GDM1 (cell line): ENCODE results near the gene COL27A1.
"Not testable (repeated sequence)": the region's sequence is repeated elsewhere in the genome, so short reads cannot be mapped to it uniquely, and the experiment has no call there.

ENCODE experiments used
- DNase-seq: peaks from one replicate; lab custom pipeline; 2025; lab: John Stamatoyannopoulos, UW

COL27A1 gene

GRCh38 chr9:114324492-114324891 is 169.2 kb downstream of the COL27A1 start:
- no peak for DNase-seq

- not testable (repeated sequence) for DNase-seq
Observed at GRCh38 chr9:114324965-114325364, 169.6 kb downstream of the COL27A1 start.

DNA sequence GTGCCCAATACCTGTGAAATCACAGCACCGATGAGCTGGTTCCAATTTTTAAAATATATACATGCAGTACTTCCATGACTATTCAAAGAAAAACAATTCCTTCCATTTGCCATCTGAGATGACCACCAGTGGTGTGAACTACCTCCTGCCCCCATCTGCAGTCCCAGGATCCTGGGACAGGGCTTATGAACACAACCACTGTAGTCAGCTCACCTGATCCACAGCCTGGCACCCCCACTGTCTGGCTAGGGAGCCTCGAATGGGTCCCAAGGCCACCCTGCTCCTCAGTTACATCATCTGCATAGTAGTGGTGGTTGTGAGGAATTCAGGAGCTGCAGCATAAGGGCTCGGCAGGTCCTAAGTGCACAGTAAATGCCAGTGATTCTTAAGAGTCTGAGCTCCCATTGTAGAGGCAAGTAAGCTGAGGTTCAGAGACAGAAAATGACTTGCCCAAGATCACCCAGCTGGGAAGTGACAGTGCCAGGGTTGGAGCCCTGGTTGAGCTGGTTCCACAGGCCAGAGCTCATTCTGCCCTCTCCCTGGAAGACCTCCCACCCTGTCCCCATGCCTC is 170.4 kb downstream of the COL27A1 start:
- not testable (repeated sequence) for DNase-seq

GRCh38 chr9:114327749-114328148 is 172.4 kb downstream of the COL27A1 start:
- DNase-seq = no peak

DNA sequence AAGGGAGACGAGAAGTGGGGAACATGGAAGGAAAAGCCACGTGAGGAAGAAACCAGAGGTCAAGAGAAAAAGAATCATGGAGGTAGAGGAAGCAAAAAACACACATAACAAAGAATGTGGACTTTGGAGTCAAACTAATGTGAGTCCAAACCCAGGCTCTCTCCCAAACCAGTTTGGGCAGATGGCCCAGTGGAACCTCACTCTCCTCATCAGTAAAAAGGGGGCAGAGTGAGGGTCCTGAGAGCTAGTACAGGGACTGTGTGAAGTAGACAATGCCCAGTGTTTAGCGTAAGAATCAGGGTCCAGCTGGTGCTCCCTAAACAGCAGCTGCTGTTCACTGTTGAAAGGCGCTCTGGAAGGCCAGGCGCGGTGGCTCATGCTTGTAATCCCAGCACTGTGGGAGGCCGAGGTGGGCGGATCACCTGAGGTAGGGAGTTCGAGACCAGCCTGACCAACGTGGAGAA is 173.1 kb downstream of the COL27A1 start:
- DNase-seq = not testable (repeated sequence)

DNA sequence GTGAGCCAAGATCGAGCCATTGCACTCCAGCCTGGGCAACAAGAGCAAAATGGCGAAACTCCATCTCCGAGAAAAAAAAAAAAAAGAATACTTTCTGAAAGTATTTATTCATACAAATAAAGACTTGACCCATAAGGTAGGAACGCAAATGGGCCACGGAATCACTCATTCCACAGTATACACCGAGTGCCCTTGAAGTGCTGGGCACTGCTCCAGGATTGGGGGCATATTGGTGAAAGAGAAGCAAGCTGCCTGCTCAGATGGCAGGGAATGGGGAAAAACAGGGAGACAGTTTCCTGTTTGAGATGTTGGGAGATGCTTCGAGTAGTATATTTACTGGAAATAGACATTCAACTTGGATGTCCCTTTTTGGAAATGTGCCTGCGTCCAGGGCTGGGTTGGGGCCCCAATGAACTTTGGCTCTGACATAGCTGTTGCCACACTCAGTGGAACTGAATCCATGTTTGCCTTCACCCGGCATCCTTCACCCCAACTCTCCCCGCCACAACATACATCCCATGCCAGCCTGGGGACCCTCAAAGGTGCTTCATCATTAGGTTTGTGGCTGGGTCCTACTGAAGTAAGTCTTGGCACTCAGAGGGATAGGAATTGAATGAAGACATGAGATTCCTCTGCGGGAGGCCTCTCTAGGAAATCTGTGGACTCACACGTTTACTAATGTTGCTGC is 173.7 kb downstream of the COL27A1 start:
- not testable (repeated sequence) for DNase-seq

- not testable (repeated sequence) for DNase-seq
Observed at GRCh38 chr9:114329625-114330022, 174.3 kb downstream of the COL27A1 start, which contains the start of gene ORM2. ORM2 (plus strand) TSS chr9:114329869; CDS start chr9:114329905, 36 bp downstream.

DNA sequence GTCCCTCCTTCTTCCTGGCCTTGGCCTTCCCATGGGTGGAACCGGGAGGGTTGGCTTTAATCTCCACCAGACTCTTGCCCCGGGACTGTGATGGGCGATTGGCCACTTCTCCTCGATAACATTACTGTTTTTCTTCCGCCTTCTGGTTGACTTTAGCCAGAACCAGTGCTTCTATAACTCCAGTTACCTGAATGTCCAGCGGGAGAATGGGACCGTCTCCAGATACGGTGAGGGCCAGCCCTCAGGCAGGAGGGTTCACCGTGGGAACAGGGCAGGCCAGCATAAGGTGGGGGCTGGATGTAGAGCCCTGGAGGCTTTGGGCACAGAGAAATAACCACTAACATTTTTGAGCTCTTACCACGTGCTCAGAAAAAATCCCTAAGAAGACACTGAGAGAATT is 175.3 kb downstream of the COL27A1 start:
- DNase-seq = no peak

- DNase-seq = not testable (repeated sequence)
Observed at GRCh38 chr9:114331229-114332195, 176.2 kb downstream of the COL27A1 start.

GRCh38 chr9:114332474-114333040 is 177.2 kb downstream of the COL27A1 start:
- not testable (repeated sequence) for DNase-seq

DNA sequence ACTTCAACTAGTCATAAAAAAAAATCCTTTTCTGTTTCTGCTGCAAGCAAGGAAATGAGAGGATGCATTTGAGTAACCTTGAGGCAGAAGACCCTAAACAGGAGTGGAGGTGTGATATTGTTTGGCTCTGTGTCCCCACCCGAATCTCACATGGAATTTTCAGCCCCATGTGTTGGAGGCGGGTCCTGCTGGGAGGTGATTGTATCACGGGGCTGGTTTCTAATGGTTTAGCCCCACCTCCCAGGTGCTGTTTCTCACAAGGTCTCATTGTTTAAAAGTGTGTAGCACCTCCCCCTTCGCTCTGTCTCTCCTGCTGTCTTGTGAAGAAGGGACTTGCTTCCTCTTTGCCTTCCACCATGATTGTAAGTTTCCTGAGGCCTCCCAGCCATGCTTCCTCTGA is 178.4 kb downstream of the COL27A1 start:
- DNase-seq = not testable (repeated sequence)

- no peak for DNase-seq
Observed at GRCh38 chr9:114334490-114334889, 179.2 kb downstream of the COL27A1 start.

DNA sequence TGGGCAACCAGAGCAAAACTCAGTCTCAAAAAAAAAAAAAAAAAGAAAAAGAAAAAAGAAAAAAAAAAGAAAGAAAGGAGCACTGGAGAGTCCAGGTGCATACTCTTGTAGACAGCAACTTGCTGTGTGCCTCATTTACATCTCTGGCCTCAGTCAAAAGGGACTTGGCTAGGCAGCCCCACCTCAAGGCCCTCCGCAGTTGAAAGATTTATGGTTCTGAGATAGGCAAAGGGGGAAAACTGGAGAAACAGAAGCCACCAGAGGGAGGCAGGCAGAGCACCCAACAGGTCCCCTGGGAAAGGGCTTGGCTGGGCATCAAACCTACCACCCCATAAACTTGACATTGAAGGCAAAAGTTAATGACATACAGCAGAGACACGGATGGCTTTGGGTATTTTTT is 180.4 kb downstream of the COL27A1 start:
- no peak for DNase-seq

GRCh38 chr9:114336157-114336556 is 180.8 kb downstream of the COL27A1 start:
- no peak for DNase-seq

DNA sequence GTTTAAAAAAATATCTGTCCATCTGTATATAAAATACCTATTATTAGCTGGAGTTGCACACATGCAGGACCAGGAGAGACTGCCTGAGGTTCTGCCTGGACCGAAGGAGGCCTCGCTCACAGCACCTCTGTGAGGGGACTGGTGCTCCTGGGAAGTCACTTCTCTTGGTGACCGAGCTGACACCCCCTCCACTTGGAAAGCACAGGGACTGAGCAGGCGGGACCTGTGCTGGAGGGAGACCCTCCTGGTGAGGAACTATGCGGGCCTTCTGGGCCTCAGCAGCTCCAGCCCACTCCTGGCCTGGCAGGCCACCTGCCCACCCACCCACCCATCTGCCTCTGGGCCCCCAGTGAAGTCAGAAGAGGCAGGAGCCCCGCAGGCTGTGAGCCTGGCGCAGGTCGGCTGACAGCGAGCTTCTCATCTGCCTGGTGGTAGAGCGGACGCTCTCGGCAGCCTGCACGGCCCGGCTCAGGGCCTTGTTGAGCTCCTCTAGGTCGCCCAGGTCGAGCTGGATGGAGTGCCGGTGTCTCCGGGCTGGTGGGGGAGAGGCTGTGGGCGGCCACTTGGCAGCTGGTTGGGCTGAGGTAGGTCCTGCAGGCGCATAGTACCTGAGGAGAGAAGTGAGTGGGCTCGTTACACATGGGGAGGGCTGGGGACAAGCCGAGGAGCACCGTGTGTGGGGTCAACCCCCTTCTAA is 181.5 kb downstream of the COL27A1 start:
- no peak for DNase-seq

DNA sequence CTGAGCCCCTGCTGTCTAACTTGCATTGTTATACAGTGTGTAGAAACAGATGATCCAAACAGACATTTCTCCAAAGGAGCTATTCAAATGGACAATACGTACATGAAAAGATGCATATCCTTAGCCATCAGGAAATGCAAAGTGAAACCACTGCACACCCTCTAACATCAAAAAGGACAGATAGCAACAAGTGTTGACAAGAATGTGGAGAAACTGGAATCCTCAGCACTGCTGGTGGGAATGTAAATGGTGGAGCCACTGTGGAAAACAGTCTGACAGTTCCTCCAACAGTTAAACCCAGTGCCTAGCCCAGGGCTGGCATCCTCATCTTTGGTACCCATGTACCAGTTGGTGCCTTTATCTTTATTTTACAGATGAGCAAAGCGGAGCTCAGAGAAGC is 182.8 kb downstream of the COL27A1 start:
- DNase-seq = no peak

DNA sequence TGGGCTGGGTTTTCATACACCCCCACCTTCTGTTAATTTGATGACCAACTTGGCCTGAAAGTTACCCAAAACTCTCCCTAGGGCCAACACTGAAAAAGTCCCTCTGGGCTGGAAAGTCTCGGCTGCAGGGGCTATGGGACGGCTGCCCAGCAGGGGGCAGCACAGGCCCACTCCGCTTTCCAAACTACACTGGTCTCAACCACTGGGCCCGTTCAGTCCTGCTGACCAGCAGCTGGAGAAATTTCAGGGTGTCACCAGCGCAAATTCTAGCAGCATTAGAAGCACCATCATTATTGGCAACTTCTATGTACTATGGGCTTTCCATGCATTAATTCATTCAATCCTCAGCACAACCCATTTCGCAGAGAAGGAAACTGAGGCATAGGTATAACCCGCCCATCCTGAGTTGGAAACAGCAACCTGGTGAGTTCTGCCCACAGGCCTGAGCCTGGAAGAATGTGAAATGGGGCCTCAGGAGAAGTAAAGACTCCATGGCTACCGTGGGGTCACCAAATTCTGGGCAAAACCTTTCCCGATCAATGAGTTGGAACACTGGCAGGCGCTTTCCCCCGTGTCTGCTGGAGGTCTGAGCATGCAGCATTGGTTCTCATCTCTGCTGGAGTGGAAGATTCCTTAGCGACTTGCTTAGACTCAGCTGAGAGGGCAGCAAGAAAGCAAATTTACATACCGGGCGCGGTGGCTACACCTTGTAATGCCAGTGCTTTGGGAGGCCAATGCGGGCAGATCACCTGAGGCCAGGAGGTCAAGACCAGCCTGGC is 184.0 kb downstream of the COL27A1 start:
- DNase-seq = peak; percentile 18

- no peak for DNase-seq
Observed at GRCh38 chr9:114341152-114341830, 186.0 kb downstream of the COL27A1 start.

GRCh38 chr9:114341991-114342390 is 186.7 kb downstream of the COL27A1 start:
- DNase-seq = no peak
